GM20000 (cell line): ENCODE results near the gene CHRNG.

Experiments used
- DNase-seq: peaks from one replicate; pipeline ENCODE4 v3.0.0; 2012; ENCODE audit warnings: low spot score
- TF ChIP-seq, protein P1 (sequence below): IDR thresholded peaks from 2 replicates; pipeline ENCODE4 v1.5.1; 2012; ENCODE audit warnings: mild to moderate bottlenecking, control low read depth; ENCODE audit errors: extremely low read depth, missing control alignments

CHRNG gene, protein sequence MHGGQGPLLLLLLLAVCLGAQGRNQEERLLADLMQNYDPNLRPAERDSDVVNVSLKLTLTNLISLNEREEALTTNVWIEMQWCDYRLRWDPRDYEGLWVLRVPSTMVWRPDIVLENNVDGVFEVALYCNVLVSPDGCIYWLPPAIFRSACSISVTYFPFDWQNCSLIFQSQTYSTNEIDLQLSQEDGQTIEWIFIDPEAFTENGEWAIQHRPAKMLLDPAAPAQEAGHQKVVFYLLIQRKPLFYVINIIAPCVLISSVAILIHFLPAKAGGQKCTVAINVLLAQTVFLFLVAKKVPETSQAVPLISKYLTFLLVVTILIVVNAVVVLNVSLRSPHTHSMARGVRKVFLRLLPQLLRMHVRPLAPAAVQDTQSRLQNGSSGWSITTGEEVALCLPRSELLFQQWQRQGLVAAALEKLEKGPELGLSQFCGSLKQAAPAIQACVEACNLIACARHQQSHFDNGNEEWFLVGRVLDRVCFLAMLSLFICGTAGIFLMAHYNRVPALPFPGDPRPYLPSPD

DNA sequence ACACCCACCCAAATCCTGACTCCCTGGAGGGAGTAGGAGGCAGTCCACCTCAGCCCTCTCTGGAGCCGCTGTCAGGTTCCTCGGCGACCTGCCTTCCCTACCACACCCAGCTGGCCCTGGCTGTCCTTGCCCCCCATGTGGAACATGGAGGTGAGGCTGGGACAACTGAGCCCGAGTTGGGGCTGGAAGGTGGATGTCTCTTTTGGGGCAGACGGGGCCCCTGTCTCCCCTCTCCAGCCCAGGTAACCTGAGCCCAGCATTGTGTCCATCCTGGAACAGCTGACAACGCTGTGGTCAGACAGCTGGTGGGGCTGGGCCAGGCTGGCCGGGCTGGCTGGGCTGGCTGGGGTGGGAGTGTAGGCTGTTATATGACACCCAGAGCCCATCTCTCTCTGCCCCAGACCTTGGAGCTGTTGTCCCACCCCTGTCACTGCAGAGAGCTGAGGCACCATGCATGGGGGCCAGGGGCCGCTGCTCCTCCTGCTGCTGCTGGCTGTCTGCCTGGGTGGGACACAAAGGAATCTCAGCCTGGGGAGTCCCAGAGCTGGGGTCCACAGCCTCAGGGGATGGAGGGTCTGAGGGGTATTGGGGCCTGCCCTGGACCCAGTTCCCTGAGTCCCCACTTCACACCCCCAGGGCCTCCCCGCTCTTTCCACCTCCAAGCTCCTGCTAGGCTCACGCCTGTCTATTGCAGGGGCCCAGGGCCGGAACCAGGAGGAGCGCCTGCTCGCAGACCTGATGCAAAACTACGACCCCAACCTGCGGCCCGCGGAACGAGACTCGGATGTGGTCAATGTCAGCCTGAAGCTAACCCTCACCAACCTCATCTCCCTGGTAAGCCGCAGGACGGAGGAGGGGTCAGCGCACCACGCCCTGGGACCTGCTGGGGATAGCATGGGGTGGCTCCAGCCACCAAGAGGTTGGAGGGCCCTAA lies at the start of gene CHRNG:
CHRNG (plus strand) TSS at position 395 of the 934 bp plus-strand sequence; CDS start at position 451, 56 bp downstream.
- TF ChIP-seq, protein P1, sequence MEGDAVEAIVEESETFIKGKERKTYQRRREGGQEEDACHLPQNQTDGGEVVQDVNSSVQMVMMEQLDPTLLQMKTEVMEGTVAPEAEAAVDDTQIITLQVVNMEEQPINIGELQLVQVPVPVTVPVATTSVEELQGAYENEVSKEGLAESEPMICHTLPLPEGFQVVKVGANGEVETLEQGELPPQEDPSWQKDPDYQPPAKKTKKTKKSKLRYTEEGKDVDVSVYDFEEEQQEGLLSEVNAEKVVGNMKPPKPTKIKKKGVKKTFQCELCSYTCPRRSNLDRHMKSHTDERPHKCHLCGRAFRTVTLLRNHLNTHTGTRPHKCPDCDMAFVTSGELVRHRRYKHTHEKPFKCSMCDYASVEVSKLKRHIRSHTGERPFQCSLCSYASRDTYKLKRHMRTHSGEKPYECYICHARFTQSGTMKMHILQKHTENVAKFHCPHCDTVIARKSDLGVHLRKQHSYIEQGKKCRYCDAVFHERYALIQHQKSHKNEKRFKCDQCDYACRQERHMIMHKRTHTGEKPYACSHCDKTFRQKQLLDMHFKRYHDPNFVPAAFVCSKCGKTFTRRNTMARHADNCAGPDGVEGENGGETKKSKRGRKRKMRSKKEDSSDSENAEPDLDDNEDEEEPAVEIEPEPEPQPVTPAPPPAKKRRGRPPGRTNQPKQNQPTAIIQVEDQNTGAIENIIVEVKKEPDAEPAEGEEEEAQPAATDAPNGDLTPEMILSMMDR = no peak
- no peak for DNase-seq

DNA sequence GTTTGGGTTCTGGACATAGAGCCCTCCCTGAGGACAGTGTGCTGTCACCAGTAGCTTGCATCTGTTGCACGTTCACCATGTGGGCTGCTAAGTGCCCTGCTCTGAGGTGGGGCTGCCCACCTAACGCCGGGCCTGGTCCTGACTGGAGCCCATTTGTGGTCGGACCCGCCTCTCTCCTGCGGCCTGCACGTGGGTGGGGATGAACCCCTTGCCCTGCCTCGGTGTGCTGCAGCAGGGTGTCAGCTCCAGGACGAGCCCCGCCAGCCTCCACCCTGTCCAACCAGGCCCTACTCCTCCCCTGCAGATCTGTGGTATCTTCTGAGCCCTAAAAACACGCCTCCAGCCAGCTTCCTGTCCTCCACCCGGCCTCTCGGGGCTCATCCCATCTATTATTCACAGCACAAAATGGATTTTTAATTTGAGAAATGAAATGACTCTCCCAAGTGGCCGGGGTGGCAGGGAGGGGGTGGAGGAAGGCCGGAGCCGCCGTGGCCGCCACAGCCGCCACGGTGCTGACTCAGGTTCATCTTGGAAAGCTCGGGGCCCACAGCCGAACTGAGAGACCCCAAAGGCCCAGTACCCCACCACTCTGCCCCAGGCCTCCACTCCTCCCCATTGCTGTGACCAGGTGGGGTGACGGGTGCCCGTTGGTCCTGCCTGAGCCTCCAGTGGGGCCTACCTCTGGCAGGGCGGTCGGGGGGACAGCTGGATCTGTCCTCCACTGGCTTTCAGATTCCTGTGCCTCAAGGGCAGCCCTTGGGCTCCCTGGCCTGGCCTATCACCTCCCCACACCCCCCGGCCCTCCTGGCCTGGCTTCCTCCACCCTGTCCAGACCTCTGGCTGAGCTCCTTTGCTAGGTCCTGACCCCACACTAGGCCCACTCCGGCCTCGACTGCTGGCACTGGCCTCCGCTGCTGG lies 49.0 kb upstream of the CHRNG start:
- TF ChIP-seq, protein P1 = no peak
- DNase-seq = no peak

DNA sequence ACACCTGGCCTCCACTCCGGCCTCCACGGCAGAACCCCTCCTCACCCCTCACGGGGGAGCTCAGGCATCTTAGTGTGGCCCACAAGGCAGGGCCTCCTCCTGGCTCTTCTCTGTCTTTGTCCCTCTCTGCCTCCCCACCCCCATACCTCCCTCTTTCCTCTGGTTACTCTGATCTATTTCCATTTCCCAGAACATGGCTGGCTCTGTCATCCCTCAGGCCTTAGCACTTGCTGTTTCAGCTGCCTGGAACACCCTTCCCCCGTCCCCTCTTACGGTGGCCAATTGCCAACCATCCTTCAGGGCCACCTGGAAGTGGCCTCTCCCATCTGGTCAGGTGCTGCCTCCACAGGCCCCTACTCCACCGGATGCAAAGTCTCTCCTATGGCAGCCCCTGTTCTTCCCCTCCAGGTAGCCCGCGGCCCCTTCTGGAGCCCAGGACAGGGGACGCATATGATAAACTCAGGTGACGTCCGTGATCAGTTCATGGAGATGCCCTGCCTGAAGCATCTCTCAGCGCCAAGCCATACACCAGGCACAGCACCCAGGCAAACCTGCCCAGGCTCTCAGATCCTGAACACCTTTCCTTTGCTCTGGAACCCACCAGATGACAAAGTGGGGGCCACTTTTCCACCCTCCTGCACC lies 48.2 kb upstream of the CHRNG start:
- TF ChIP-seq, protein P1 = no peak
- no peak for DNase-seq

DNA sequence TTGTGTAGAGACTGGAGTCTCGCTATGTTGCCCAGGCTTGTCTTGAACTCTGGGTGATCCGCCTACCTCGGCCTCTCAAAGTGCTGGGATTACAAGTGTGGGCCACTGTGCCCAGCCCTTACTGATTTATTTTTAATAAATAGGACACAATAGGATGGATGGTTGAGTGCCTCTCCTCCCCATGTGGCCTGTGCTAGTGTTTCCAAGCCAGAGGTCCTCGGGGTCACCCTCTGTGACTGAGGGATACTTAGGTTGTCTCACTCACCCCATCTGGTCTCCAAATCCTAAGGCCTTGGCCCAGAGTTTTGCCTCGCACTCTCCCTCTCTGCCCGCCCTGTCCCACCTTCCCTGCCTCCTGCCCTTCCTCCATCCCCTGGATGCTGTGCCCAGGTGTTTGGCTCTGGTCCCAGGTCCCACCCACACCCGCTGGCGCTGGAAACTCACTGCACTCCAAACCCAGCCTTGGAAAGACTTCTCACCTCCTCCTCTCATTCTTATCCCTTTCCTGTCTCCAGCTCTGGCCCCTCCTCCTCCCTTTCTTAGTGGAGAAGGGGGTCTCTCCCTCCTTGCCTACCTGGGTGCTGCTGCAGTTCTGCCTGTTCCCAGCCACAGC lies 47.1 kb upstream of the CHRNG start:
- DNase-seq = no peak
- TF ChIP-seq, protein P1 = no peak

DNA sequence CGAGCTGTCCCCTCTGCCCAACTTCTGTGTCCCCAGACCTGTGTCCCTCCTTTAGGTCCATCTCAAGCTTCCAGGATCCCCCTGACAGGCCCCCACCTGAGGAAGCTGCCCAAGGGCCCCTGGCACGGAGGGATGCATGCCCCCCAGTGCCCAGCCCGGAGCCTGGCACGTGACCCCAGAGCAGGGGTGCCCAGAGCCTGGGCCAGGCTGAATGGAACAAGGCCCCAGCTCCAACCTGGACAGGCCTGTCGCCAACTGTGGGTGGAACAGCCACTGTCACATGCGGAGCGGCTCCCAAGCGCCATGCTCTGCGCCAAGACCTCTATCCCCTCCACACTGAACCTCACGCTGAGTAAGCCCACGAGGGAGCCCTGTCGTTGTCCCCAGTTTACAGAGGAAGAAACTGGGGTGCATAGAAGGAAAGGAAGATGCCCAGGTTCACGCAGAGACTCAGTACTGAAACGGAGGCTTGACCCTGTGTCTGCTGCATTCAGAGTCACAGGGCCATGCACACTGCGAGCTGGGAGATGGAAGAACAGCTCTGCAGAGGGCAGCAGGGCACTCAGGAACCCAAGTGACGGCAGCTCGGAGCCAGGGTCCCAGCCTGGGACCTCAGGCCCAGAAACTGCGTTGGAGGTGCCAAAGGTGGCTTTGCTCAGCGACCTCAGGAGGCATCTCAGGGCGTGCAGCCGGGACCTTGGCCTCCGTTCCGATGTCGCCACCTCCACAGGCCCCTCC lies 46.4 kb upstream of the CHRNG start:
- no peak for DNase-seq
- TF ChIP-seq, protein P1 = no peak
